ENCODE measurements around the gene TLK1. TPM values are rescaled to one million over a fixed set of nuclear protein-coding genes. Genes with fewer than 3 reads are reported as not detected.

TLK1 gene
- total and polyA plus RNA-seq, 4 donors: 7.7 to 19.6 (median 15.6) TPM

GRCh38 chr2:171136024-171136423 is 24.7 kb downstream of the TLK1 start:
- TF ChIP-seq YY1 (IDR thresholded peaks at IDR 0.05): no peak
- TF ChIP-seq FOXA2 (IDR thresholded peaks at IDR 0.05): no peak
- peaks cover 0 to 24% (median 6%) of the 10 kb centered on the region in 4 donors for H3K4me1 ChIP-seq (ENCODE audit: control insufficient read depth in 4 of 4, insufficient read depth in 4 of 4, low read length in 3 of 4)
- DNase-seq (ENCODE audit: low spot score): no peak

GRCh38 chr2:171134624-171135230 is 26.0 kb downstream of the TLK1 start:
- H3K9me3 ChIP-seq (ENCODE audit: control insufficient read depth in 4 of 4, low read length in 3 of 4): no peaks in the 10 kb centered on the region
- no peak for DNase-seq (ENCODE audit: low spot score)
- 95% methylated on average over 4 of the region's 4 CpGs for WGBS
- no peak overlapping the region for H3K4me3 ChIP-seq (ENCODE audit: low read depth in 1 of 3, low read length in 3 of 3)
- no peak overlapping the region for H3K9ac ChIP-seq (ENCODE audit: low read depth in 1 of 2, low read length in 2 of 2)
- no peaks in the 10 kb centered on the region for H3K27me3 ChIP-seq (ENCODE audit: control insufficient read depth in 4 of 4, insufficient read depth in 4 of 4, low read length in 3 of 4)
- H3K36me3 ChIP-seq (ENCODE audit: control insufficient read depth in 4 of 4, insufficient read depth in 3 of 4, low read depth in 1 of 4, low read length in 3 of 4): no peaks in the 10 kb centered on the region
- TF ChIP-seq HNF4A (conservative IDR thresholded peaks at IDR 0.05) (no peak), ZBTB33 (IDR thresholded peaks at IDR 0.05) (no peak), RXRA (IDR thresholded peaks at IDR 0.05) (no peak), NR2F2 (IDR thresholded peaks at IDR 0.05) (no peak), JUND (IDR thresholded peaks at IDR 0.05) (no peak), EGR1 (IDR thresholded peaks at IDR 0.05; ENCODE audit: low read depth in 2 of 2) (no peak), SP1 (IDR thresholded peaks at IDR 0.05) (no peak), RAD21 (IDR thresholded peaks at IDR 0.05) (no peak), GABPA (IDR thresholded peaks at IDR 0.05 in 1 of 2, conservative IDR thresholded peaks at IDR 0.05 in 1 of 2) (no peak), ATF3 (IDR thresholded peaks at IDR 0.05) (no peak)
- H3K27ac ChIP-seq (ENCODE audit: low read depth in 1 of 2, low read length in 2 of 2): no peak overlapping the region
- peaks cover 0 to 23% (median 6%) of the 10 kb centered on the region in 4 donors for H3K4me1 ChIP-seq (ENCODE audit: control insufficient read depth in 4 of 4, insufficient read depth in 4 of 4, low read length in 3 of 4)

More at GRCh38 chr2:171136024-171136423, 24.7 kb downstream of the TLK1 start:
- Histone ChIP-seq H3K27ac (ENCODE audit: low read depth in 1 of 2, low read length in 2 of 2) (no peak overlapping the region), H3K9me3 (ENCODE audit: control insufficient read depth in 4 of 4, low read length in 3 of 4) (no peaks in the 10 kb centered on the region), H3K9ac (ENCODE audit: low read depth in 1 of 2, low read length in 2 of 2) (no peak overlapping the region), H3K36me3 (ENCODE audit: control insufficient read depth in 4 of 4, insufficient read depth in 3 of 4, low read depth in 1 of 4, low read length in 3 of 4) (no peaks in the 10 kb centered on the region), H3K27me3 (ENCODE audit: control insufficient read depth in 4 of 4, insufficient read depth in 4 of 4, low read length in 3 of 4) (no peaks in the 10 kb centered on the region), H3K4me3 (ENCODE audit: low read depth in 1 of 3, low read length in 3 of 3) (no peak overlapping the region)
- WGBS: 90% methylated on average over 4 of the region's 4 CpGs

GRCh38 chr2:171132086-171132485 is 28.6 kb downstream of the TLK1 start:
- Histone ChIP-seq H3K27ac (ENCODE audit: low read depth in 1 of 2, low read length in 2 of 2) (no peak overlapping the region), H3K36me3 (ENCODE audit: control insufficient read depth in 4 of 4, insufficient read depth in 3 of 4, low read depth in 1 of 4, low read length in 3 of 4) (no peaks in the 10 kb centered on the region), H3K4me1 (ENCODE audit: control insufficient read depth in 4 of 4, insufficient read depth in 4 of 4, low read length in 3 of 4) (peaks cover 0 to 14% (median 4%) of the 10 kb centered on the region in 4 donors), H3K27me3 (ENCODE audit: control insufficient read depth in 4 of 4, insufficient read depth in 4 of 4, low read length in 3 of 4) (no peaks in the 10 kb centered on the region), H3K9ac (ENCODE audit: low read depth in 1 of 2, low read length in 2 of 2) (no peak overlapping the region), H3K4me3 (ENCODE audit: low read depth in 1 of 3, low read length in 3 of 3) (no peak overlapping the region), H3K9me3 (ENCODE audit: control insufficient read depth in 4 of 4, low read length in 3 of 4) (no peaks in the 10 kb centered on the region)
- DNase-seq (ENCODE audit: low spot score): no peak
- 92% methylated on average over 5 of the region's 5 CpGs for whole genome bisulfite sequencing
- no peak for TF ChIP-seq SP1 (IDR thresholded peaks at IDR 0.05)
- no peak for TF ChIP-seq ATF3 (IDR thresholded peaks at IDR 0.05)
- TF ChIP-seq EGR1 (IDR thresholded peaks at IDR 0.05; ENCODE audit: low read depth in 2 of 2): no peak
- TF ChIP-seq NR2F2 (IDR thresholded peaks at IDR 0.05): no peak
- TF ChIP-seq FOXA2 (IDR thresholded peaks at IDR 0.05): no peak
- no peak for TF ChIP-seq RXRA (IDR thresholded peaks at IDR 0.05)
- TF ChIP-seq CTCF (IDR thresholded peaks at IDR 0.05; ENCODE audit: low read depth, low read length, missing input control): no peak
- TF ChIP-seq REST (IDR thresholded peaks at IDR 0.05): no peak
- no peak for TF ChIP-seq HNF4A (conservative IDR thresholded peaks at IDR 0.05)
- no peak for TF ChIP-seq HNF4G (IDR thresholded peaks at IDR 0.05)
- no peak for TF ChIP-seq YY1 (IDR thresholded peaks at IDR 0.05)
- no peak for TF ChIP-seq MAX (IDR thresholded peaks at IDR 0.05)
- no peak for TF ChIP-seq TAF1 (conservative IDR thresholded peaks at IDR 0.05)
- no peak for TF ChIP-seq FOXA1 (IDR thresholded peaks at IDR 0.05)
